Astrocyte (in vitro differentiated cells and primary cell): Measurements from ENCODE around the gene ZNF469. TPM values are rescaled to one million over a fixed set of nuclear protein-coding genes. Genes with fewer than 3 reads are reported as not detected.

Experiments
- DNase-seq: peaks from one replicate; pipeline ENCODE4 v3.0.0-alpha.2; 2010; ENCODE audit warnings: low read depth
- FAIRE-seq: peaks from 2 replicates; lab custom pipeline; 2011; peaks lifted over from hg19 to GRCh38; lab: Jason Lieb, UNC
- H2AFZ ChIP-seq: 2 replicates; pipeline ENCODE4 v1.6.0; 2012; ENCODE audit warnings: low read depth, low read length, inconsistent platforms
- H3K27ac ChIP-seq: 2 replicates; pipeline ENCODE4 v1.5.1; 2011; ENCODE audit warnings: low read depth, low read length, inconsistent platforms
- H3K27me3 ChIP-seq: 2 replicates; pipeline ENCODE4 v1.6.0; 2011; ENCODE audit warnings: low read length, inconsistent platforms; ENCODE audit not compliant: insufficient read depth
- H3K36me3 ChIP-seq: 2 replicates; pipeline ENCODE4 v1.5.1; 2011; ENCODE audit warnings: low read length, inconsistent platforms; ENCODE audit not compliant: insufficient read depth
- H3K4me1 ChIP-seq: 2 replicates; pipeline ENCODE4 v1.5.1; 2011; ENCODE audit warnings: low read length, inconsistent platforms; ENCODE audit not compliant: insufficient read depth
- H3K4me2 ChIP-seq: 2 replicates; pipeline ENCODE4 v1.6.0; 2012; ENCODE audit warnings: low read length, inconsistent platforms
- H3K4me3 ChIP-seq: 2 replicates; pipeline ENCODE4 v1.5.1; 2011; ENCODE audit warnings: low read depth, mild to moderate bottlenecking, low read length, inconsistent platforms; ENCODE audit not compliant: insufficient read depth
- H3K79me2 ChIP-seq: 2 replicates; pipeline ENCODE4 v1.6.0; 2012; ENCODE audit warnings: mild to moderate bottlenecking, low read length, inconsistent platforms; ENCODE audit not compliant: insufficient read depth
- H3K9ac ChIP-seq: 2 replicates; pipeline ENCODE4 v1.6.0; 2012; ENCODE audit warnings: mild to moderate bottlenecking, low read length, inconsistent platforms
- H3K9me3 ChIP-seq: 2 replicates; pipeline ENCODE4 v1.5.1; 2012; ENCODE audit warnings: low read depth, mild to moderate bottlenecking, low read length, inconsistent platforms; ENCODE audit not compliant: insufficient read depth
- H4K20me1 ChIP-seq: 2 replicates; pipeline ENCODE4 v1.6.0; 2012; ENCODE audit warnings: low read length, inconsistent platforms; ENCODE audit not compliant: insufficient read depth
- H3K27ac Mint-ChIP-seq: one replicate; pipeline ENCODE4 v1.8.0; 2021; ENCODE audit warnings: mild to moderate bottlenecking, mixed read lengths; ENCODE audit not compliant: unreplicated experiment
- H3K27me3 Mint-ChIP-seq: one replicate; pipeline ENCODE4 v1.8.0; 2021; ENCODE audit warnings: low read depth, mixed read lengths; ENCODE audit not compliant: unreplicated experiment
- H3K36me3 Mint-ChIP-seq: one replicate; pipeline ENCODE4 v1.8.0; 2021; ENCODE audit warnings: low read depth, mixed read lengths; ENCODE audit not compliant: unreplicated experiment
- H3K4me1 Mint-ChIP-seq: one replicate; pipeline ENCODE4 v1.8.0; 2021; ENCODE audit warnings: low read depth, mixed read lengths; ENCODE audit not compliant: unreplicated experiment
- H3K4me3 Mint-ChIP-seq: one replicate; pipeline ENCODE4 v1.8.0; 2021; ENCODE audit warnings: mild to moderate bottlenecking, moderate library complexity, mixed read lengths; ENCODE audit not compliant: unreplicated experiment
- H3K9me3 Mint-ChIP-seq: one replicate; pipeline ENCODE4 v1.8.0; 2021; ENCODE audit warnings: mild to moderate bottlenecking, mixed read lengths; ENCODE audit not compliant: unreplicated experiment
- EZH2 ChIP-seq: IDR thresholded peaks from 2 replicates; pipeline ENCODE4 v1.6.1; 2012; ENCODE audit warnings: mild to moderate bottlenecking, low read length, inconsistent platforms; ENCODE audit not compliant: insufficient read depth
- total RNA-seq: library from RNA; stranded (reverse); gene quantifications from 2 replicates; pipeline ENCODE4 v1.2.1, GENCODE V29; 2021
- TF ChIP-seq, protein P1 (sequence below): IDR thresholded peaks from 2 replicates; pipeline ENCODE4 v1.5.1; 2011; ENCODE audit warnings: low read depth, mild to moderate bottlenecking, inconsistent platforms, low read length, moderate library complexity; ENCODE audit not compliant: insufficient read depth

Gene ZNF469
- total RNA-seq, 1 donor from 2014 or later, result 17.7 TPM

GRCh38 chr16:88341551-88342290 lies 41.0 kb upstream of the ZNF469 start:
- Mint-ChIP-seq H3K27ac (no peak overlapping the region), H3K4me3 (no peak overlapping the region), H3K36me3 (peaks cover 2% of the 10 kb centered on the region), H3K4me1 (no peaks in the 10 kb centered on the region), H3K27me3 (peaks cover 10% of the 10 kb centered on the region), H3K9me3 (peaks cover 19% of the 10 kb centered on the region)
- no peak overlapping the region for H3K4me3 ChIP-seq
- TF ChIP-seq EZH2, result no peak
- TF ChIP-seq, protein P1, sequence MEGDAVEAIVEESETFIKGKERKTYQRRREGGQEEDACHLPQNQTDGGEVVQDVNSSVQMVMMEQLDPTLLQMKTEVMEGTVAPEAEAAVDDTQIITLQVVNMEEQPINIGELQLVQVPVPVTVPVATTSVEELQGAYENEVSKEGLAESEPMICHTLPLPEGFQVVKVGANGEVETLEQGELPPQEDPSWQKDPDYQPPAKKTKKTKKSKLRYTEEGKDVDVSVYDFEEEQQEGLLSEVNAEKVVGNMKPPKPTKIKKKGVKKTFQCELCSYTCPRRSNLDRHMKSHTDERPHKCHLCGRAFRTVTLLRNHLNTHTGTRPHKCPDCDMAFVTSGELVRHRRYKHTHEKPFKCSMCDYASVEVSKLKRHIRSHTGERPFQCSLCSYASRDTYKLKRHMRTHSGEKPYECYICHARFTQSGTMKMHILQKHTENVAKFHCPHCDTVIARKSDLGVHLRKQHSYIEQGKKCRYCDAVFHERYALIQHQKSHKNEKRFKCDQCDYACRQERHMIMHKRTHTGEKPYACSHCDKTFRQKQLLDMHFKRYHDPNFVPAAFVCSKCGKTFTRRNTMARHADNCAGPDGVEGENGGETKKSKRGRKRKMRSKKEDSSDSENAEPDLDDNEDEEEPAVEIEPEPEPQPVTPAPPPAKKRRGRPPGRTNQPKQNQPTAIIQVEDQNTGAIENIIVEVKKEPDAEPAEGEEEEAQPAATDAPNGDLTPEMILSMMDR, result no peak
- no peak for FAIRE-seq
- no peak for DNase-seq
- H3K9me3 ChIP-seq, result peaks cover 10% of the 10 kb centered on the region
- no peaks in the 10 kb centered on the region for H3K79me2 ChIP-seq
- H2AFZ ChIP-seq, result no peak overlapping the region
- H3K9ac ChIP-seq, result no peak overlapping the region
- H3K27ac ChIP-seq, result no peak overlapping the region
- no peaks in the 10 kb centered on the region for H4K20me1 ChIP-seq
- H3K27me3 ChIP-seq, result no peaks in the 10 kb centered on the region
- H3K4me1 ChIP-seq, result no peaks in the 10 kb centered on the region
- H3K36me3 ChIP-seq, result no peaks in the 10 kb centered on the region
- no peak overlapping the region for H3K4me2 ChIP-seq

DNA sequence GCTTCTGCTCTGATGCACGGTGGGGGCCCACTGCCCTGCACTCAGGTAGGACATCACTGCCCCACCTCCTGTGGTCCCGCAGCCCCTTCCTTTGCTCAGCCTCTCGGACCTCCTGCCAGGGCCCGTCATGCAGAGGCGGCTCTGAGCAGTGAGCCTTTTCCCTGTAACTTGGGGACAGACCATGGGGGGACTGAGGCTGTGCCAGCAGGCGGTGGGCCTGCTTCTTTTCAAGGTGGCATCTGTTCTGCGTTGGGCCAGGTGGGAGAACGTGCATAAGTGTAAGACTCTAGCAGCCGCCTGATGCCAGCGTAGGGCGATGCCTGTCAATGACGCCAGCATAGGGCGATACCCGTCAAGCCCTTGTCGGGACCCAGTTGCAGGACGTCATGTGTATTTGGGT lies 40.3 kb upstream of the ZNF469 start:
- Histone ChIP-seq H3K79me2 (no peaks in the 10 kb centered on the region), H4K20me1 (no peaks in the 10 kb centered on the region), H3K4me2 (no peak overlapping the region), H3K4me1 (no peaks in the 10 kb centered on the region), H3K9me3 (peaks cover 9% of the 10 kb centered on the region), H3K27me3 (no peaks in the 10 kb centered on the region), H3K36me3 (no peaks in the 10 kb centered on the region), H3K27ac (no peak overlapping the region), H2AFZ (no peak overlapping the region), H3K9ac (no peak overlapping the region), H3K4me3 (no peak overlapping the region)
- DNase-seq (no peak), FAIRE-seq (no peak)
- no peak for TF ChIP-seq EZH2
- TF ChIP-seq, protein P1, result no peak
- Mint-ChIP-seq H3K9me3 (peaks cover 14% of the 10 kb centered on the region), H3K36me3 (no peaks in the 10 kb centered on the region), H3K27ac (no peak overlapping the region), H3K4me1 (no peaks in the 10 kb centered on the region), H3K27me3 (peaks cover 15% of the 10 kb centered on the region), H3K4me3 (no peak overlapping the region)

DNA sequence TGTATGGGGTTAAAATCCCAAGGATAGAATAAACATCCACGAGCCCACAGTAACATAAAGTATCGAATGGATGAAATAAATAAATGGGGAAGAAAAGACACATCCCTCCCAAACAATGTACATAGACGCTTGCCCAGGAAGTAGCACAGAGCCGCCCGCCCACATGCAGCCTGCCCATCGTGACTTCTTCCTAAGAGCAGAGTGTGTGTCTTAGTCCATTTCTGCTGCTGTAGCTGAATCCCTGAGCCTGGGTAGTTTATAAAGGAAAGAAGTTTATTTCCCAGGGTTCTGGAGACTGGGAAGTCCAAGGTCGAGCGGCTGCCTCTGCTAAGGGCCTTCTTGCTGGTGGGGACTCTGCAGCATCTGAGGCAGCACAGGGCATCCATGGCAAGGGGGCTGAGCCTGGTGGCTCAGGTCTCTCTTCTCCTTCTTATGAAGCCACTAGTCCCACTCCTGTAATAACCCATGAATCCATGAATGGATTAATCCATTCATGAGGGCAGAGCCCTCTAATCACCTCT lies 39.4 kb upstream of the ZNF469 start:
- Histone ChIP-seq H3K27ac (no peak overlapping the region), H3K4me3 (no peak overlapping the region), H3K9ac (no peak overlapping the region), H3K9me3 (peaks cover 7% of the 10 kb centered on the region), H3K79me2 (no peaks in the 10 kb centered on the region), H3K36me3 (no peaks in the 10 kb centered on the region), H3K4me2 (no peak overlapping the region), H3K4me1 (no peaks in the 10 kb centered on the region), H3K27me3 (no peaks in the 10 kb centered on the region), H2AFZ (no peak overlapping the region), H4K20me1 (no peaks in the 10 kb centered on the region)
- Mint-ChIP-seq H3K9me3 (peaks cover 13% of the 10 kb centered on the region), H3K4me3 (no peak overlapping the region), H3K27ac (no peak overlapping the region), H3K27me3 (peaks cover 15% of the 10 kb centered on the region), H3K4me1 (no peaks in the 10 kb centered on the region), H3K36me3 (no peaks in the 10 kb centered on the region)
- DNase-seq, result no peak
- TF ChIP-seq, protein P1, result no peak
- no peak for TF ChIP-seq EZH2
- FAIRE-seq, result no peak
